SHP77 (cell line): Measurements from ENCODE around the gene ELMO1.

Experiments
- DNase-seq, 2 experiments: peaks; one replicate each; lab custom pipeline; 2025; lab: John Stamatoyannopoulos, UW

ELMO1 gene

DNA sequence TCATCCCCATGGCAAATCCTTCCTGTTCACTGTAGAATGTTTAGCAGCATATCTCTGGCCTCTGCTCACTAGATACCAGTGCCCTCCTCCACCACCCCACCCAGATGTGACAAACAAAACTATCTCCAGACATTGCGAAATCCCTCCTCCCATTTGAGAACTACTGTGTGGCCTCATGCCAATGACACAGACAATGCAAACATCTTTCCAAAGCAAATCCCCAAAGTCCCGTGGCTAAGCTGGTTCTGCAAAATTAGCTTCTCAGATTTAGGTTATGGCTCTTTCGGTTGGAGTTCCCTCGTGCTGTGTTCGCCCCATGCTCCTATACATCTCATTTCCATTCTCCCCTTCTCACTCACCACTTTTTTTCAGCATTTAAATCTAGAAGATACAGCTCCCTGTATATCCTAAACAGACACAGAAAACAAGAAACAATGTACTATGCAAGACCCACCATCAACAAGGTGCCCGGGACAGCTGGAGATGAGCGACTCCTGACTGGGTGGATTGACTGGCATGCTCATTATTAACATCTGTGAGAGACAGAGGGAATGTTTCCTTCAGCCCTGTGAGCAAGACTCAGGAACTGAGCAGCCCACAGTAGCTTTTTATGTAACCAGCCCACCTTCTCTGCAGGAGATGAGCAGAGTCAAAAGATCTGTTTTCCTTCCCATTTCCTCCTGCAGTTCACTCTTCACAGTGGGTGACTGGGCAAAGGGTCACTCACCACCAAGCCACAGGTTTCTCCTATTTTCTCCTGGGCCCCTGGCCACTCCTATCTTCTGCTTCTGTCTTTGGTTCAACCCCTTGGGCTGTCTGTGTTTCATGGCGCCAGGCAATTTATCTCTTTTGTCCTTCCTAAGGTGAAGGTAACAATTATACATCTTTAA is 498.7 kb downstream of the ELMO1 start:
- DNase-seq, result peak; percentile 49 to 60

DNA sequence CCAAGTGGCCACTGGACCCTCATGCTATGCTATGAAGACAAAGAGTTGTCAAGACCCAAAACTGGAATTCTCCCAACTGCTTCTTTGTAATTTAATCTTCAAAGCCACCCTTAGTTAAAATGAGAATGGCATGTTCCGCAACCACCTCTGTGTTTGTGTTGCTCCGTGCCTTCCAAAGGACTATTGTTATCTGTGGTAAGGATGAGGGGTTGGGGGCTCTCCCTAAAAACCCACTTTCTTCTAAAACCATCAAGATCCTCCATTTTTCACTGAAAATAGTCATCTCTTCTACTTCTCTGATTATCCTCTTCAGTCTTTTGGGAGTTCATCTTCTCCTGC is 502.3 kb downstream of the ELMO1 start:
- no peak for DNase-seq

DNA sequence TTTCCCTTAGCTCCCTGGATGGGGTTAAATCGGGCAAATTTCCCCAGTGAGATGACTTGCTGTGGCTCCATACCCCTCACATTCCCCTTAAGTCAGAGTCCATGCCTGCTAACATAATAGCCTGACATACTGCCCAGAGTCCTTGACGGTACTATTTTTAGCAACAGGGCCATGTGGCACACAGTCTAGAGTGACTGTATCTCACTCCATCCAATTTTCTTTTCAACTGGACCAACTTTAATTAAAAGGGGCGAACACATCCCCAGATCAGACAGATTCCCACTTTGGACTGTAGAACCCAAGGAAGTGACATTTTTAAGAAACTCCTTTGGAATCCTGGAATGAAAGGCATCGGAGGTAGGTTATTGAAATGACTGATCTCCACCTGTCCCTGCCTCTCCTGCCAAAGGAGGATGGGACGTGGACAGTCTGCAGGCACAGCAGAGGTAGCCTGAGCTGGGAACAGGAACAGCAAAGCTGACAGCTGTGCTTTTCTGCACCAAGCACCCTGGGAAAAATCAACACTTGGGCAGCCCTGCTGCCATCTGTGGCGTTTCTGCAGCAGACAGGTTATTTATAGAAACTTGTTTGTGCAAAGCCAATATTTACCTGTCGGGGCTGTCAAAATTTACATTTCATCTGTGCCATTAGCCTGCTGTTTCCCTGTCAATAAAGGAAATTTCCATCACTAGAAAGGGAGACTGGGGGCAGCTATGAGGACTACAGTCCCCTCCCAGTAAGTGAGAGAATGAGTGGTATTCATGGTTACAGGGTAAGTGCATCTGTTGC is 502.9 kb downstream of the ELMO1 start:
- DNase-seq, result peak; percentile 98 to 99

- peak in 1 of 2 experiments; percentile 37 for DNase-seq
These were observed 503.8 kb downstream of the ELMO1 start for GRCh38 chr7:36944838-36945237.

DNA sequence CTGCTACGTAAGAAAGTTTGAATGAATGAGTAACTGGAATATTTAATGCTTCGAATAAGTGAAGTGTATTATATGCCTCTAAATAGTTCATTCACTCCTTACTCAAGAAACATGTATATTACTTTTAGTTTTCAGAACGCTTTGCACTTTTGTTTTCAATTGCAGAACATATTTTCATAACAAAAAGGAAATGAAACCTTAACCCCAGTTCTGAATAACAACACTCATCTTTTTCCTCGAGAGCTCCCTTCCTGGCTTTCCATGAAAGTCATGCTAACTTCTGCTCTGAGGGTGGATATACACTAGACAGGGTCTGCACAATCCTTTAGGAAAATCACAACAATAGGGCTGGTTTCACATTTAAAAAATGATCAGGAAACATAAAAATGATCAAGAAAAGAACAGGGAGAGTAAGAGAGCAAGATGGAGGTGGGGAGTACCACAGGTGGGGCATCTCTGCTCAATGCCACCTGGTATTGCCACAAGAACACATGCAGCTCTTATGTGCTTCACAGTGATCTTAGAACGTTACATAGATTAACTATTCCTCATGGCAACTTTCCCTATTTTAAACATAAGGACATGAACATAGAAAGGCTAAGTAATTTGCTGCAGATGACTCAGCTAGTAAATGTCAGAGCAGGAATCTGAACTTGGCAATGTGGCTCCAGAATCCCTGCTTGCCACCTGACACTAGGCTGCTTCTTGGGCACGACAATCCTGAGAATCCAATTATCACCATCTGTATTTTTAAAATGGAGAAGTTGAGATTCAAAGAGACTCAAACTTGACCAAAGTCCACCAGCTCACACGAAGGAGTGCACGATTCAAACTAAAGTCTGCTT is 504.9 kb downstream of the ELMO1 start:
- no peak for DNase-seq

DNA sequence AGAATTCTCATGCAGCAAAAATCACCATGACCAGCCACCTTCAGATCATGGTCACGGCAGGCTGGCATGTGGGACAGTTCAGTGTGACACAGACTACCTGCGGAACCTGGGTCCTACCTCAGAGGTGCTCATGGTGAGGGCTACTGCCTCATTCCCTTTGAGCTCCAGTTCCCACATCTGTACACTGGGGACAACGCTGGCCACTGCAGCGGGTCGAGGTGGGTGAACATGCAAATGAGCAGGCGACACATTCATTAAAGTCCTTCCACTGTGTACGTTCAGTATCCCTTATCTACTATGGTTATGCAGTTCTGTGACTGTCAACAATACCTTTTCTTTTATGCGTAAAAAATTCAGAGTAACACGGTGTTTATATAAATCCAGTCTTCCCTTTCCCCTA is 505.7 kb downstream of the ELMO1 start:
- no peak for DNase-seq

DNA sequence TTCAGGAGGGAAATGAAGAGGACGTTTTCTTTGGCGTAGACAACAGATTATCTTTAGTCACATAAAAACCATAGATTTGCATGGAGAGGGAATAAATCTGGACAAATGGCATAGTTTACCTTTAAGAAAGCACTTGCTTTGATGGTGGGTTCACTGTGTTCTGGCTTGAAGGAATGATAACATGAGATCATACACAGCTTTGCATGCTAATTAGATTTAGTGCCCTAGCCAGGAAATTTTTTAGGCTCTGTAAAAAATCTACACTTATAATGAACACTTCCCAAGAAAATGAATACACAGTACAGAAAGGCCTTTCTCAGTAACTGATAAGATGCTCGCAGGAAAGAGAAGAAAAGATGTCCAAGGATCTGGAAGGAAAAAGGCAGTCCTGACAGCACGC is 506.1 kb downstream of the ELMO1 start:
- no peak for DNase-seq

DNA sequence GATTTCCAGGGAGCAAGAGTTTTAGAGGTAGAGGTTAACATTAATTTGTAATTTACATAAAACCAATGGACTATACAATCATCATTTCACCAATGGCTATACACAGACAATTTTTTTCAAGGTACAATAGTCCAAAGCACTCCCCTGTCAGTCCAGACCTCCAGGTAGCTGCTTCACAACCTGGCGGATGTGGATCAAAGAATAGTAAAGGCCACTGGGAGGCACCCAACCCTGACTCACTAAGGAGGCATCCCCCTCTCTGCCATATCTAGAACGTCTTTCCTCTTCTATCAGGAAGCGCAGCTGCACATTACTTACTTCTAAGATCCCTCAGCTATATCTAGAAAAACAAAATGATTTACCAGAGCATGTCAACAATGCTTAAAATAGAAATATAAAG is 506.6 kb downstream of the ELMO1 start:
- DNase-seq, result no peak

DNA sequence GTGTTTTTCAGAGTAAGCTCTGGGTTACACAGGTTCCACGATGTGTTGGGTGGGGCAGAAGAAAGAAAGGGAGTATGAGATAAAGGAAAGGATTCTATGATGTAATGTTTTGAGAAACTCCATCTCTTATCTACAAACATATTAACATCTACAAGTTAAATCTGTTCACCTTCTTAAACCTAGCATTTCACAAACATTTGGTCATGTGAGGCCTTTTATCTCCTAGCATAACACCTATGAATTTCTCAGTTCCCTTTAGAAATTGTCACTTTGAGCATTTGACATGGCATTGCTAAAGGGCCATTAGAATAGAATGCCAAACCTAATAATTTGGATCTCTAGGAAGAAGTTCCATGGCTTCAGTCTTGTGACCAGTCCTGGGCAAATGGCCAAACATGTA is 507.3 kb downstream of the ELMO1 start:
- no peak for DNase-seq

DNA sequence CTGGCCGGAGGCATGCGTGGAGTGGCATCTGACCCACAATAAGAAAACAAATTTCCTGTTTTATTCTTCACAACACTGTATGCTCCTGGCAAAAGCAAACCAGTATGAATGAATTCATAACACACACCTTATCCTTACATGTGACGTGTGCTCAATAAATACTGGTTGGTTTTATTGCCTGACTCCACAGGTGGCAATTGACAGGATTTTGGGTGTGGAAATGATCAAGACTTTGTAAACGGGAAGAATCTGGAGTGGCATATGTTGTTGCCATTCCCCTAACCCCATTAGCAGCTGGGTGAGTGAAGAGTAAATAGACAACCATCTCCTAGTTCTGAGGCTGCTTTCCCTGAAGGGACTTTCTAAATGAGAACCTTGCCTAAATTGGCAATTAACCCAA is 508.8 kb downstream of the ELMO1 start:
- no peak for DNase-seq

GRCh38 chr7:36937754-36938563 is 510.7 kb downstream of the ELMO1 start:
- no peak for DNase-seq

GRCh38 chr7:36931892-36932291 is 516.8 kb downstream of the ELMO1 start:
- DNase-seq, result no peak

- no peak for DNase-seq
These were observed 518.9 kb downstream of the ELMO1 start for GRCh38 chr7:36929791-36930190.

- DNase-seq, result no peak
These were observed 519.9 kb downstream of the ELMO1 start for GRCh38 chr7:36928718-36929117.

- no peak for DNase-seq
These were observed 520.4 kb downstream of the ELMO1 start for GRCh38 chr7:36928311-36928710.

GRCh38 chr7:36925691-36926090 is 523.0 kb downstream of the ELMO1 start:
- no peak for DNase-seq

- DNase-seq, result no peak
These were observed 523.5 kb downstream of the ELMO1 start for GRCh38 chr7:36925207-36925606.

GRCh38 chr7:36923943-36924436 is 524.7 kb downstream of the ELMO1 start:
- no peak for DNase-seq

DNA sequence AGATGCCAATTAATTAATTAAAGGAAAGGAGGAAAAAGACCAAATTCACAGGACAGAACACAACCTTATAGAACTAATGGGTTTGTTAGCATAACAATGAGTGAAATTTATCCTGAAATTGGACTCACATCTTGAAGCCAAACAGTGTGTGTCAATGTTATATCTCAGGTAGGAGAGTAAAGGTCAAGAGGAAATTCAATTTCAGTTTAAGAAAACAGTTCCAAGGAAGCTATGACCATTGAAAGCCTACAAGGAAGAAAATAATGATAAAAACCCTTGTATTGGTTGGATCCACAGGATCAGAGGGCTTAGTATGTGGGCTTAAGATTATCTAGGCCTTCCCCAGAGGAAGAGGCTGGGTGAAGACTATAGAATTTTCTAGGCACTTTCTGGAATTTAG is 525.5 kb downstream of the ELMO1 start:
- DNase-seq, result no peak

GRCh38 chr7:36920433-36920832 is 528.2 kb downstream of the ELMO1 start:
- DNase-seq, result no peak

- no peak for DNase-seq
These were observed 528.9 kb downstream of the ELMO1 start for GRCh38 chr7:36919738-36920137.
